ENCODE results near the gene NELFCD.

- TF ChIP-seq CTCF (IDR thresholded peaks at IDR 0.05) (no peak), POLR2AphosphoS5 (IDR thresholded peaks at IDR 0.05) (no peak), POLR2A (IDR thresholded peaks at IDR 0.05) (no peak)
Measured at GRCh38 chr20:59033616-59034165, 52.6 kb downstream of the NELFCD start.

Data from suprapubic skin (tissue), 4 donors.